Thyroid gland (tissue), 4 donors: ENCODE measurements around the gene FRMPD1.

ENCODE experiments used
- CTCF ChIP-seq, 6 experiments: fragments of 200-600 bp in 3 of 6; fragments of 450-650 bp in 3 of 6; sonication (generic) in 3 of 6; IDR thresholded peaks; one replicate each; pipeline ENCODE4 v1.5.1; 2016 to 2019; ENCODE audit warnings: antibody characterized with exemption in 6 of 6, mild to moderate bottlenecking in 2 of 6, inconsistent platforms in 1 of 6, moderate library complexity in 1 of 6
- POLR2A ChIP-seq, 2 donors: fragments of 450-650 bp; IDR thresholded peaks; one replicate each; pipeline ENCODE4 v1.6.1; 2017; ENCODE audit warnings: antibody characterized with exemption in 2 of 2, mild to moderate bottlenecking in 2 of 2, moderate library complexity in 1 of 2

GRCh38 chr9:37758747-37759146, 108.0 kb downstream of the FRMPD1 start:
- TF ChIP-seq POLR2A (IDR thresholded peaks at IDR 0.05) = no peak
- no peak for TF ChIP-seq CTCF (IDR thresholded peaks at IDR 0.05)
